H9 (cell line): Measurements from ENCODE around the gene TRIM44. TPM values are rescaled to one million over a fixed set of nuclear protein-coding genes. Genes with fewer than 3 reads are reported as not detected.
A peak's percentile ranks its signal among the peaks of the same experiment; 100 is the strongest.

Experiments
- DNase-seq: peaks from one replicate; pipeline ENCODE4 v3.0.0-alpha.2; 2017
- H2AFZ ChIP-seq: one replicate; pipeline ENCODE4 v1.6.1; 2013; ENCODE audit warnings: mild to moderate bottlenecking, low read length, control low read depth, moderate library complexity
- H2AK5ac ChIP-seq: 2 replicates; pipeline ENCODE4 v1.6.1; 2013; ENCODE audit warnings: low read length, control low read depth, mixed read lengths; ENCODE audit not compliant: insufficient read length
- H2BK120ac ChIP-seq: one replicate; pipeline ENCODE4 v1.6.1; 2013; ENCODE audit warnings: low read depth, mild to moderate bottlenecking, low read length, control low read depth, inconsistent platforms; ENCODE audit not compliant: poor library complexity, severe bottlenecking
- H2BK12ac ChIP-seq: 2 replicates; pipeline ENCODE4 v1.6.1; 2013; ENCODE audit warnings: low read length, control low read depth, mixed read lengths, low read depth; ENCODE audit not compliant: insufficient read length
- H2BK15ac ChIP-seq: 2 replicates; pipeline ENCODE4 v1.6.1; 2013; ENCODE audit warnings: low read depth, low read length, control low read depth
- H2BK20ac ChIP-seq: one replicate; pipeline ENCODE4 v1.6.1; 2013; ENCODE audit warnings: low read depth, mild to moderate bottlenecking, low read length, control low read depth, inconsistent platforms; ENCODE audit not compliant: poor library complexity, severe bottlenecking
- H2BK5ac ChIP-seq: 2 replicates; pipeline ENCODE4 v1.6.1; 2013; ENCODE audit warnings: low read length, control low read depth, mixed read lengths; ENCODE audit not compliant: insufficient read length
- H3K14ac ChIP-seq: 2 replicates; pipeline ENCODE4 v1.6.1; 2013; ENCODE audit warnings: low read length, control low read depth; ENCODE audit not compliant: insufficient read depth
- H3K18ac ChIP-seq: 2 replicates; pipeline ENCODE4 v1.6.1; 2013; ENCODE audit warnings: low read depth, mild to moderate bottlenecking, mixed read lengths, low read length, control low read depth; ENCODE audit not compliant: insufficient read length
- H3K23ac ChIP-seq: 2 replicates; pipeline ENCODE4 v1.6.1; 2013; ENCODE audit warnings: low read length, control low read depth, mixed read lengths, low read depth; ENCODE audit not compliant: insufficient read length
- H3K23me2 ChIP-seq: 2 replicates; pipeline ENCODE4 v1.6.1; 2013; ENCODE audit warnings: low read depth, mild to moderate bottlenecking, mixed read lengths, low read length, control low read depth; ENCODE audit not compliant: insufficient read length, poor library complexity, severe bottlenecking
- H3K27ac ChIP-seq: 2 replicates; pipeline ENCODE4 v1.5.1; 2013; ENCODE audit warnings: low read length, control low read depth, mixed read lengths, low read depth; ENCODE audit not compliant: insufficient read length
- H3K27me3 ChIP-seq: 2 replicates; pipeline ENCODE4 v1.6.1; 2013; ENCODE audit warnings: low read length, control low read depth, inconsistent platforms; ENCODE audit not compliant: insufficient read depth
- H3K4ac ChIP-seq: 2 replicates; pipeline ENCODE4 v1.6.1; 2013; ENCODE audit warnings: low read depth, mild to moderate bottlenecking, control low read depth, inconsistent platforms, low read length, moderate library complexity
- H3K4me1 ChIP-seq: 2 replicates; pipeline ENCODE4 v1.6.1; 2013; ENCODE audit warnings: low read length, control low read depth, inconsistent platforms; ENCODE audit not compliant: insufficient read depth
- H3K4me2 ChIP-seq: 2 replicates; pipeline ENCODE4 v1.6.1; 2013; ENCODE audit warnings: low read length, control low read depth, mixed read lengths; ENCODE audit not compliant: insufficient read length, insufficient read depth
- H3K56ac ChIP-seq: 2 replicates; pipeline ENCODE4 v1.6.1; 2013; ENCODE audit warnings: low read depth, mild to moderate bottlenecking, mixed read lengths, low read length, control low read depth; ENCODE audit not compliant: insufficient read length
- H3K79me1 ChIP-seq: 2 replicates; pipeline ENCODE4 v1.6.1; 2013; ENCODE audit warnings: low read depth, mild to moderate bottlenecking, moderate library complexity, low read length, control low read depth, inconsistent platforms; ENCODE audit not compliant: insufficient read depth, poor library complexity, severe bottlenecking
- H3K79me2 ChIP-seq: 2 replicates; pipeline ENCODE4 v1.6.1; 2013; ENCODE audit warnings: low read length, control low read depth, inconsistent platforms; ENCODE audit not compliant: insufficient read depth
- H3K9ac ChIP-seq: 2 replicates; pipeline ENCODE4 v1.6.1; 2013; ENCODE audit warnings: low read length, control low read depth, mixed read lengths; ENCODE audit not compliant: insufficient read length; ENCODE audit errors: extremely low read depth
- H3K9me3 ChIP-seq: one replicate; pipeline ENCODE4 v1.6.1; 2013; ENCODE audit warnings: low read depth, low read length, inconsistent platforms; ENCODE audit not compliant: control insufficient read depth
- H3T11ph ChIP-seq: one replicate; pipeline ENCODE4 v1.6.1; 2013; ENCODE audit warnings: mild to moderate bottlenecking, low read length, control low read depth, inconsistent platforms
- H4K20me1 ChIP-seq: one replicate; pipeline ENCODE4 v1.6.1; 2013; ENCODE audit not compliant: control insufficient read depth, insufficient read length, insufficient read depth
- H4K5ac ChIP-seq: 2 replicates; pipeline ENCODE4 v1.6.1; 2013; ENCODE audit warnings: low read depth, mild to moderate bottlenecking, mixed read lengths, low read length, control low read depth; ENCODE audit not compliant: insufficient read length
- H4K8ac ChIP-seq: replicated peaks from 2 replicates; pipeline ENCODE4 v1.6.1; 2013; ENCODE audit warnings: low read length, control low read depth, mixed read lengths, low read depth; ENCODE audit not compliant: insufficient read length
- H4K91ac ChIP-seq: 2 replicates; pipeline ENCODE4 v1.6.1; 2013; ENCODE audit warnings: low read depth, mild to moderate bottlenecking, moderate library complexity, mixed read lengths, low read length, control low read depth; ENCODE audit not compliant: insufficient read length
- H3K27ac Mint-ChIP-seq, 3 experiments: 2 replicates in 2 of 3; 3 replicates in 1 of 3; pipeline ENCODE4 v1.8.0; 2020 to 2021; ENCODE audit warnings: mixed read lengths in 3 of 3, mild to moderate bottlenecking in 1 of 3, moderate library complexity in 1 of 3
- H3K27me3 Mint-ChIP-seq: 2 replicates; pipeline ENCODE4 v1.8.0; 2021; ENCODE audit warnings: low read depth, mild to moderate bottlenecking, moderate library complexity, mixed read lengths
- H3K36me3 Mint-ChIP-seq, 3 experiments: 2 replicates in 2 of 3; 3 replicates in 1 of 3; pipeline ENCODE4 v1.8.0; 2020 to 2021; ENCODE audit warnings: low read depth in 3 of 3, mixed read lengths in 3 of 3; ENCODE audit not compliant: insufficient read depth in 1 of 3
- H3K4me1 Mint-ChIP-seq, 2 experiments: 2 replicates each; pipeline ENCODE4 v1.8.0; 2020; ENCODE audit warnings: mixed read lengths in 2 of 2
- H3K4me3 Mint-ChIP-seq, 2 experiments: 2 replicates in 1 of 2; 3 replicates in 1 of 2; pipeline ENCODE4 v1.8.0; 2020 to 2021; ENCODE audit warnings: mild to moderate bottlenecking in 2 of 2, mixed read lengths in 2 of 2, moderate library complexity in 1 of 2
- H3K9me3 Mint-ChIP-seq, 2 experiments: 2 replicates in 1 of 2; 3 replicates in 1 of 2; pipeline ENCODE4 v1.8.0; 2020; ENCODE audit warnings: mild to moderate bottlenecking in 2 of 2, mixed read lengths in 2 of 2, moderate library complexity in 1 of 2
- CTCF ChIP-seq: fragments of 200-600 bp; sonication (generic); conservative IDR thresholded peaks from 3 replicates; pipeline ENCODE4 v1.8.0; 2021; ENCODE audit warnings: antibody characterized with exemption, mild to moderate bottlenecking
- whole genome bisulfite sequencing: extraction: QIAGEN DNeasy Blood & Tissue Kit; methylation state at CpG from one replicate; pipeline ENCODE4 v1.1.7; 2013; ENCODE audit warnings: missing lambda C conversion rate, low lambda C conversion rate, mixed read lengths; ENCODE audit not compliant: insufficient read length; ENCODE audit errors: extremely low coverage; 5-methylcytosine and 5-hydroxymethylcytosine counted together
- long read RNA-seq: library from polyadenylated mRNA; unstranded; transcript quantifications from one replicate; pipeline ENCODE4 v2.0.0, GENCODE V29; 2020
- total RNA-seq: library from RNA; stranded (reverse); gene quantifications from 2 replicates; pipeline ENCODE4 v1.2.1, GENCODE V29; 2021

The TRIM44 gene
- total RNA-seq, result 34.8 and 37.7 TPM in 2 replicates
- long read RNA-seq, full-length matches to known transcripts, result 10 of 20 reads
- long read RNA-seq, partial matches to known transcripts, result 2 of 20 reads
- long read RNA-seq, other reads (novel, unspliced or antisense), result 8 of 20 reads

- H2AFZ ChIP-seq, result peak within 1 kb of the TSS; percentile 3
- Mint-ChIP-seq H3K27ac (peak within 1 kb of the TSS in 2 of 3 experiments; percentile 74 to 83; a peak in 3 of 7 replicates), H3K36me3 (peaks cover 33 to 44% (median 33%) of the 10 kb centered on the region in 3 experiments), H3K4me1 (peaks cover 7 to 15% of the 10 kb centered on the region in 2 experiments; a peak in 3 of 4 replicates), H3K27me3 (peaks cover 61% of the 10 kb centered on the region), H3K4me3 (peak within 1 kb of the TSS; percentile 73 to 84), H3K9me3 (peaks cover 33 to 40% of the 10 kb centered on the region in 2 experiments)
- H3K9me3 ChIP-seq, result no peaks in the 10 kb centered on the region
- H2BK12ac ChIP-seq, result no peak within 1 kb of the TSS
- H2BK5ac ChIP-seq, result no peak within 1 kb of the TSS
- no peak within 1 kb of the TSS for H3K4ac ChIP-seq
- H2BK120ac ChIP-seq, result no peak within 1 kb of the TSS
- H4K8ac ChIP-seq, result no peak within 1 kb of the TSS
- peak within 1 kb of the TSS; percentile 79 for H3K14ac ChIP-seq
- no peak within 1 kb of the TSS for H4K5ac ChIP-seq
- TF ChIP-seq CTCF, result no peak
- peaks cover 3% of the 10 kb centered on the region; the same call in 1 of the 2 replicates for H3K79me2 ChIP-seq
- no peak within 1 kb of the TSS for H4K91ac ChIP-seq
- no peaks in the 10 kb centered on the region for H4K20me1 ChIP-seq
- peak; percentile 69 for DNase-seq
- no peak within 1 kb of the TSS for H3T11ph ChIP-seq
- no peak within 1 kb of the TSS for H2BK15ac ChIP-seq
- H3K79me1 ChIP-seq, result no peaks in the 10 kb centered on the region
- no peak within 1 kb of the TSS for H3K27ac ChIP-seq
- H3K23ac ChIP-seq, result no peak within 1 kb of the TSS
- H2AK5ac ChIP-seq, result no peak within 1 kb of the TSS
- 0 out of 2 replicates have a peak, but pooled peaks cover 2% of the 10 kb centered on the region for H3K4me1 ChIP-seq
- H3K27me3 ChIP-seq, result peaks cover 6% of the 10 kb centered on the region; the same call in 1 of the 2 replicates
- WGBS, result no CpG with 5 or more reads among the region's 82 CpGs
- H3K23me2 ChIP-seq, result peaks cover 14% of the 10 kb centered on the region
- H2BK20ac ChIP-seq, result no peak within 1 kb of the TSS
- H3K56ac ChIP-seq, result no peak within 1 kb of the TSS
- H3K4me2 ChIP-seq, result peak within 1 kb of the TSS; percentile 97
- peak within 1 kb of the TSS; percentile 52 for H3K18ac ChIP-seq
- H3K9ac ChIP-seq, result peak within 1 kb of the TSS; percentile 43
Measured at GRCh38 chr11:35662649-35663407, at the start of gene TRIM44. Gene TRIM44, plus strand, starts transcription at chr11:35662775. Its CDS starts 337 bp downstream, at chr11:35663112.
